HG03439 (cell line): ENCODE results near the gene ELF3.
"Not testable (repeated sequence)": the region's sequence is repeated elsewhere in the genome, so short reads cannot be mapped to it uniquely, and the experiment has no call there.

ENCODE experiments used
- ATAC-seq: cut with Tn5 transposase; IDR thresholded peaks from one replicate; pipeline ENCODE4 v1.9.1; 2021; ENCODE audit warnings: mild to moderate bottlenecking, moderate library complexity; ENCODE audit not compliant: unreplicated experiment

The ELF3 gene

DNA sequence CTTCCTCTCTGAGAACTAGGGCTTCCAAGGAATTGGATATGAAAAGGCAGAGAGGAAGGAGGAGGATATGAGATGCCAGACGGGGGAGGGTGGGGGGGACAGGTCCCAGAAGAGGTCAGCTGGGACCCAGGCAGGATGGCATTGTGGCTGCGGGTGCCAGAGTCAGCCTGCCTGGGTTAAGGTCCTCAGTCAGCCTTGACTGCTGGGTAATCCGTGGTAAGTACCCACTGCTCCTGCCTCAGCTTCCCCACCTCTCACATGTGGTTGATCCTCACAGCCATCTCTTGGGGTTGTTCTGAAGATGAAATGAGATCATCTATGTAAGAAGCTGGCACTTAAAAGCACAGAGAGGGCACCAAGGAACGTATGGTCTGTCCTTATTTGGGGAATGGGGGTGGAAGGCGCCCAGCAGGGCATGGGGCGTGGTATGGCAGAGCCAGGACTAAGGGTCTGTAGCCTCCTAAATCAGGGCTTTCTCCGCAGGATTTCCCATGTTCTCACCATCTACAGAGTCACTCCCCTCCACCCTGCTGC lies 23.8 kb downstream of the ELF3 start:
- no peak for ATAC-seq

DNA sequence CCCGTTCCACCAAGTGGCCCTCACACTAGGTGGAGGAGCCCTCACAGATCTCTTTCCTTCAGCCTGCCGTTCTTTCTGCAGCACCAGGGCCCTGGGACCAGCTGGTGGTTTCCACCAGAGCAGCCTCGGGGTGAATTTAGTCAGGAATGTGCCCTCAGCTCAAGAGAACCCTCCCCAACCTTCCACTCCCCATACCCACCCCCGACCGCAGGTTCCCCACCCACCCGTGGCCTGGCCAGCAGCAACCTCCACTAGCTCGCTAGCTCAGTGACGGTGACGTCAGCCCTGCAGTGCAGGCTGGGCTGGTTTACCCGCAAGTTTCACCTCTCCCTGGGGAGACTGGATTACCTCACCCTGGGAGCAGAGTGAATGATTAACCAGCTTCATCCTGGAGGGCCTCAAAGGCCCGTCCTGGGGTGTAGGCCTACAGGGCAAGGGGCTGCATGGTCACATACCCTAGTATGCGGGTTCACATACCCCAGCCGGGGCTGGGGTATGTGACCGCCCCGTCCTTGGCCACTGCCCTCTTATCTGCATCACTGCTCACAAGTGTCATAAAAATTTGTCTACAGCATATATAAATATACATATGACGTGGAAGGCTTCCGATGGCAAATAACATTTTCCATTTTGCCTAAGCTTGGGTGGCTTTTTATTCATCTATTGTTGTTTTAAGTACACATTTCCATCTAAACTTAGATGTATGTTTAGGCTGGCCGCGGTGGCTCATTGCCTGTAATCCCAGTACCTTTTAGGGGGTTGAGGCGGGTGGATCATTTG lies 24.5 kb downstream of the ELF3 start:
- ATAC-seq, result no peak

DNA sequence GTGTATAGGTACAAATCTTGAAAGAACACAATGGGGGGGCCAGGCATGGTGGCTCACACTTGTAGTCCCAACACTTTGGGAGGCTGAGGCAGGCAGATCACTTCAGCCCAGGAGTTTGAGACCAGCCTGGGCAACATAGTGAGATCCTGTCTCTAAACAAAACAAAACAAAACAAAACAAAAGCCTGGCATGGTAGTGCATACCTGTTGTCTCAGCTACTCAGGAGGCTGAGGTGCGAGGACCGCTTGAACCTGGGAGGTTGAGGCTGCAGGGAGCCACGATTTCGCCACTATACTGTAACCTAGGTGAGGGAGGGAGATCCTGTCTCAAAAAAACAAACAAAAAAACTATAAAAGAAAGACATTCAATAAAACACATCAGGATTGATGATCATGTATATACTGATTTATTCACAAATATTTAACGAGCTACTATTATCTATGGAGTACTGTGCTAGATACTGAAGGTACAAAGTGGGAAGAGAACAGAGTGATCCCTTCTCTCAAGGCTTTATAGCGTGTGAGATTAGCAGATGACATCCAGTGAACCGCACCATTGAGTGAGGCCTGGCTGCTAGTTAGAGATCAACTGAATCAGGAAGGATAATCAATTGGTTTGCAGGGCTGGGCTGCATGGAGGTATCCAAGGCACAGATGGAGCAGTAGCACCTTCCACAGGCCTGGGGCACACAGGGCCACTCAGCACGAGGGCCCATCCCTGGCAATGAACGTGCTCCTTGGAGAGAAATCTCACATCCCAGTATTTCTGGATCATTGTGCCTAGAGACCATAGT lies 26.4 kb downstream of the ELF3 start:
- ATAC-seq, result no peak

DNA sequence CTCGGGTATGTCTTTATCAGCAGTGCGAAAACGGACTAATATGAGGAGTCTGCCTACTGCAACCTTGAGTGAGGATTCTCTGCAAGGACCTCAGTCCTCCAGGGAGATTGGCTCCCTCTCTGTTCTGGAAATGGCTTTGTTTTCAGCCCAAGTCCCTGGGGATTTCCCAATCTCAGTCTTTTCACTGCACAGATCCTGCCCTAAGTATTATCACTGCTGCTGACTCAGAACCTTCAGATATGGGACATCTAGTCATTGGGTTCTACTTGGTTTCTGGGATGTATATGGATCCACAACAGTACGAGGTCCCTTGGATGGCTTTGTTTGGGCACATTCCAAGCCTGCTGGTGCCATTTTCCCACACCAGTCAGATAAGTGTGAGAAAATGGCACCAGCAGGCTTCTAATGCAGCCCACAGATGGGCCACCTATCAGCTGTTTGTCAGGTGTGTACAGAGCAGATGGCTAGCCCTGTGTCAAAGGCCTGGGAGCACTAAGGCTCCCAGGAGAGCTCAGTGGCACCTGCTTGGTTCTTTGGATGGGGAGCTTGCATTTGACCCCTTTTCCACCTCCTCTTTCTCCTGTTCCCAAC lies 27.4 kb downstream of the ELF3 start:
- no peak for ATAC-seq

- ATAC-seq, result no peak
Observed at GRCh38 chr1:202038688-202039346, 28.4 kb downstream of the ELF3 start.

GRCh38 chr1:202045705-202046104 lies 35.3 kb downstream of the ELF3 start:
- ATAC-seq, result no peak

DNA sequence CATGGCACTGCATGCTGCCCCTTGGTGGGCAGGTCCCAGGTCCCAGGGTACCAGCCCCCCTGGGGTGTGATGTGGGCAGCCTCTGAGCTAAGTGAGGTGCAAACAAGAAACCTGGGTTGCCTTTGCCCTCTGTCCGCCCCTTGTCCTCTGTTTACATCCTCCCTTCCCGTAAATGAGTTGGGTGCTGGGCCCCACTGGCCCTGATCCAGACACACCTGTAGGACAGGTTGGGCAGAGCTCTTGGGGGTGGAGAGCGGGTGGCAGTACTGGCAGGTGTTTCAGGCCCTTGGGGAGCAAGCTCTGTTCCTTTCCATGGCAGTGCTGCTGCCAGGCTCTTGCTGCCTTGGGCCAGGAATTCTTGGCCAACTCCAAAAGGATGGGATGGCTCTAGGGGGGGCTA lies 35.8 kb downstream of the ELF3 start:
- ATAC-seq, result no peak

DNA sequence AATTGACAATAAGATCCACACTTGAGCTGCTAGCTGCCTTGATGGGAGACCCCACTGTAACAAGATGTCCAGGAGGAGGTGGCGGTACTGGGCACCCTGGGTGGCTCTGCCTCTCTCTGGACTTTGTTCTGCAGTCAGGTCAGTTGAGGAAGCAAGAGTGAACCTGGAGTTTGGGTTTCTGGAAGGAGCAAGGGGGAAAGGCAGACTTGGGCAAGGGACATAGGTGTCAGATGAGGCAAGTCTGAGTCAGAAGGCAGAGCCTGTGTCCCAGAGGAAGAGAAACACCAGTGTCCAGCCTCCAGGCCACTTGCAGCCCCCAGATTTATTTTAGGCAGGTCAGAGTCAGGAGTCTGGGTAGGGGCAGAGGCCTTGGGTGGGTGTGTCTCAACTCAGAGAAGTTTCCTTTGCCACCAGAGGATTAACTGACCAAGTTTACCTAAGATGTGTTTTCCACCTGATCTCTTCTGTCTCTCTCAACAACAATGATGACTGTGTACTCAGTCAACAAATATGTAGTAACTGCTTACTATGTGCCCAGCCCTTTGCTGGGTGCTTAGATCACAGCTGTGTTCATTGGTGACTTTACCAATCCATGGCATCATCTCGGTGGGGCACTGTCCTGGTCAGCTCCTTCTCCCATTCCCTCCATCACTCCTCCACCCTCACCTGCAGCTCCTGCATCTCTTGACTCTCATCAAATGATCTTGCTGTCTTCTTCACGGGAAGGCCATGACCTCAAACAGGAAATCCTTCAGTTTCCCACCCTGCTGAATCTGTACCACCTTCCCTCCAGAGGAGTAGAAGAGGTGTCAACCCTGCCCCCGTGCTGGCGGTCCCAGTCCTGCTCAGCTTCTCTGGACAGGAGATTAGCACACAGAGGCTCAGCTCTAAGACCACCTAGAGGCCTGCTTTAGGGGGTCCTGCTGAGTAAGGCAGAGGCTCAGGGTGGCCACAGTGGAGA lies 36.6 kb downstream of the ELF3 start:
- no peak for ATAC-seq

- no peak for ATAC-seq
Observed at GRCh38 chr1:202047977-202048376, 37.6 kb downstream of the ELF3 start.

DNA sequence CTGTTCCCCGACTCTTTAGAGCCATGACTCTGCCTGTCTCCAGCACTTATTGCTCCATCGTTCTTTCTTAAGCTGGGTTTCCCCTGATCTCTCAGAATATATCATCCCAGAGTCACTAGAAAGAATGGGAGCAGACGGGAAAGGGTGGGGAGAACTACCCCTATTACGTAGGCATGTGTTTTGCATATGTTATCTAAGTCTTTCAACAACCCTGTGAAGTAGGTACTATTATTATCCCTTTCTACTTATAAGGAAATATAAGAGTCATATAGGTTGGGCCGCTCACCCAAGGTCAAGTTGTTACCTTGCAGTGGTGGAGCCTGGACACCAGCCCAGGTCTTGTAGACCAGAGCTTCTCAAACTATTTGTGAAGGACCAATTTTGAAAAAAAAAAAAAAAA lies 38.7 kb downstream of the ELF3 start:
- ATAC-seq, result no peak

- no peak for ATAC-seq
Observed at GRCh38 chr1:202054094-202054493, 43.7 kb downstream of the ELF3 start.

GRCh38 chr1:202054673-202055072 lies 44.3 kb downstream of the ELF3 start:
- not testable (repeated sequence) for ATAC-seq

DNA sequence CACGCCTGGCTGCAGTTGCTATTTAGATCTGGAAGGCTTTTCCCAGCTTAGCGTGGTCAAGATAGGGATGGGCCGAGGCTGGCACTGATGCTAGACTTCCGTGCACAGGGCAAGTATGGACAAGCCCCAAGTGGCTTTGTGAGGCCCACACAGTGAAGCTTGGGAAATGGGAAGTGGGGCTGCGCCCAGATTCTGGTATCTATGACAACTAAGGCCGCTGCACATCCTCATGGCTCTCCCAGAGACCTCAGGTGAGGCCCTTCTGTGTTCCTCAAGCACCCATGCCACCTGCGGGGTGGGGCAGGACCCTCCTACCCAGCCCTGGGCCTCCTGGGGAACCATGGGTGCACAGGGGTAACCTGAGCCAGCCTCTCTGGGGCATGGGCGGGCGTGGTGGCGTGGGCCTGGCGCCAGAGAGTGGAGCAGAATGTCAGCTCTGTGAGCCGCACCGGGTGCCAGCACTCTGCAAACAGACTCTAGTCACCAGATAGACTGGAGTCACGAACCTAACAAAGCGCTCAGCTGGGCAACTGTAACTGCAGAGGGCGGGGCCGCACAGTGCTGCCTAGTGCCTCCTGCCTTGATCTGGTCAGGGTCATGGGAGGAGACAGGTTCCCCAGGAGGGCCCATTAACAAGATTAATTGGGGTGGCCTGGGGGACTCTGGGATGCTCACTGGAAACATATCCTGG lies 46.4 kb downstream of the ELF3 start:
- ATAC-seq, result no peak

- ATAC-seq, result not testable (repeated sequence)
Observed at GRCh38 chr1:202057335-202057704, 46.9 kb downstream of the ELF3 start.

DNA sequence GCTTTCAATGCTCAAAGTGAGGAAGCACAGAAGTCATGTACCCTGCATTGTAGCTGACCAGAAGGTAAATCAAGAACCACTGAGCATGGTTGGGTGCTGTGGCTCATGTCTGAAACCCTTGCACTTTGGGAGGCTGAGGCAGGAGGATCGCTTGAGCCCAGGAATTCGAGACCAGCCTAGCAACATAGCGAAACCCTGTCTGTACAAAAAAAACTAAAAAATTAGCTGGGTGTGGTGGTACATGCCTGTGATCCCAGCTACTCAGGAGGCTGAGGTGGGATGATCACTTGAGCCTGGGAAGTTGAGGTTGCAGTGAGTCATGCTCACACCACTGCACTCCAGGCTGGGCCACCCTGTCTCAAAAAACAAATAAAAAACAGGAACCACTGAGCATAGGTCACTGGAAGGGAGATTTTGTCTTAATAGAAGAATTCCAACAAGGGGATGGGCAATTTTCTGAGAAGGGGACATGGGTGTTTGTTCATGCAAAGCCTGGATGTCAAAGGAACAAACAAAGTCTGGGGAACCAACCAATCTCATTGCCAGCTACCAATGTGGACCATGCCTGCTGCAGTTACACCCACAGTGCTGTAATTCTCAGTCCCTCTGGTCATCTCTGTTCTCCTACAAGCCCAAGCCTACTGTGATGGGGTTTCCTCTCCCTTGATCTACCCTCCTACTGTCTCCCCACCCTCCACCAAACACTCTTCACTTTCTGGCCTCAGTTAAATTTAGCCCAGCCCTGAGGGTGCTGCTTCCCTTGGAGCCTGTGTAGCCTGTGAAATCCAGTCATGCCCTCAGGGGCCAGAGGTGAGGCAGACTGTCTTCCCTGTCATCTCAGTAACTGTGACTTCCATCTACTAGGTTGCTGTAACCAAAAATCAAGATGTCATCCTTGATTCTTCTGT lies 47.9 kb downstream of the ELF3 start:
- ATAC-seq, result no peak

DNA sequence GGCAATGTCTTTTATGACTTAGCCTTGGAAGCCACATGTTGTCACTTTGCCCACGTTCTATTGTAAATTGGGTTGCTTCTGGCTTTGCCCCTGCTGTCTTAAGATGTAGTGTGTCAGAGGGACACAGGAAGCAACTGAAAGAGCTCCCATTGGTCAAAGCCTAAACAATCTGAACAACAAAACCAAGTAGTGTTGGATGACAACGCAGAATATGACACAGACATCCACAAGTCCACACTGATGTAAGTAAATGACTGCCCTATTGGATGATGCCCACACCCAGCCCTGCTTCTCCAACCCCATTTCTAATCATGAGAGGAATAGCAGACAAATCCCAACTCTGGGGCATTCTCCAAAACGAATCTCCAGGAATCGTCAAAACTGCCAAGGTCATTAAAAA lies 50.7 kb downstream of the ELF3 start:
- no peak for ATAC-seq

GRCh38 chr1:202061787-202062186 lies 51.4 kb downstream of the ELF3 start:
- ATAC-seq, result not testable (repeated sequence)

DNA sequence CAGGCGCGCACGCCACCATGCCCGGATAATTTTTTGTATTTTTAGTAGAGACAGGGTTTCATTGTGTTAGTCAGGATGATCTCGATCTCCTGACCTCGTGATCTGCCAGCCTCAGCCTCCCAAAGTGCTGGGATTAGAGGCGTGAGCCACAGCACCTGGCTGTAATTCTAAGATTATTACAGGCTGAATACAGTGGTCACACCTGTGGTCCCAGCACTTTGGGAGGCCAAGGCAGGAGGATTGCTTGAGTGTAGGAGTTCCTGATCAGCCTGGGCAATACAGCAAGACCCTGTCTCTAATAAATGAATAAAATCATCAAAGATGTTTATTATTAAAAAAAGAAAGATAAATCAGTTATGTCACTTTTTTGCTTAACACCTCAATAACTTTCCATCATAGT lies 52.2 kb downstream of the ELF3 start:
- not testable (repeated sequence) for ATAC-seq
